ENCODE results near the gene MPP2.

- no peak for TF ChIP-seq CTCF (IDR thresholded peaks at IDR 0.05)
- TF ChIP-seq POLR2A (IDR thresholded peaks at IDR 0.05) = no peak
Measured at GRCh38 chr17:43842975-43843325, 64.4 kb downstream of the MPP2 start.
